Activated T-cell treated with anti-CD3 and anti-CD28 coated beads for 48 hours (primary cell): Measurements from ENCODE around the gene VAC14.

ENCODE experiments used
- DNase-seq: peaks from one replicate; pipeline ENCODE4 v3.0.0-alpha.2; 2020; ENCODE audit warnings: low read depth

The VAC14 gene

GRCh38 chr16:70704586-70704985 is 96.4 kb downstream of the VAC14 start:
- DNase-seq: no peak

GRCh38 chr16:70703835-70704381 is 97.0 kb downstream of the VAC14 start:
- DNase-seq: no peak

GRCh38 chr16:70703041-70703834 is 97.7 kb downstream of the VAC14 start:
- no peak for DNase-seq

- DNase-seq: no peak
Observed at GRCh38 chr16:70702624-70703023, 98.3 kb downstream of the VAC14 start.

- no peak for DNase-seq
Observed at GRCh38 chr16:70701998-70702397, 99.0 kb downstream of the VAC14 start.

- no peak for DNase-seq
Observed at GRCh38 chr16:70701596-70701995, 99.4 kb downstream of the VAC14 start.

GRCh38 chr16:70701036-70701435 is 99.9 kb downstream of the VAC14 start:
- no peak for DNase-seq

- DNase-seq: no peak
Observed at GRCh38 chr16:70700101-70701020, 100.6 kb downstream of the VAC14 start.

GRCh38 chr16:70699696-70700095 is 101.3 kb downstream of the VAC14 start:
- no peak for DNase-seq

- DNase-seq: no peak
Observed at GRCh38 chr16:70698901-70699300, 102.1 kb downstream of the VAC14 start.

GRCh38 chr16:70697594-70698170 is 103.3 kb downstream of the VAC14 start:
- no peak for DNase-seq

- no peak for DNase-seq
Observed at GRCh38 chr16:70696952-70697593, 103.9 kb downstream of the VAC14 start.

GRCh38 chr16:70696355-70696754 is 104.6 kb downstream of the VAC14 start:
- DNase-seq: no peak

GRCh38 chr16:70695331-70696070 is 105.5 kb downstream of the VAC14 start:
- DNase-seq: no peak

- no peak for DNase-seq
Observed at GRCh38 chr16:70694868-70695218, 106.1 kb downstream of the VAC14 start.

- DNase-seq: no peak
Observed at GRCh38 chr16:70694088-70694867, 106.7 kb downstream of the VAC14 start.

- DNase-seq: no peak
Observed at GRCh38 chr16:70692873-70693671, 107.9 kb downstream of the VAC14 start.

- DNase-seq: no peak
Observed at GRCh38 chr16:70692130-70692872, 108.7 kb downstream of the VAC14 start.
